UCSD-AML1 (cell line): ENCODE measurements around the gene MAN1C1.
"Not testable (repeated sequence)": the region's sequence is repeated elsewhere in the genome, so short reads cannot be mapped to it uniquely, and the experiment has no call there.

ENCODE experiments used
- DNase-seq: peaks from one replicate; lab custom pipeline; 2025; ENCODE audit not compliant: unreplicated experiment; lab: John Stamatoyannopoulos, UW

The MAN1C1 gene

GRCh38 chr1:25695090-25695770 is 78.6 kb downstream of the MAN1C1 start:
- peak; percentile 38 for DNase-seq

- DNase-seq, result no peak
Measured at GRCh38 chr1:25695771-25696311, 79.2 kb downstream of the MAN1C1 start.

GRCh38 chr1:25696643-25697042 is 80.1 kb downstream of the MAN1C1 start:
- not testable (repeated sequence) for DNase-seq

- no peak for DNase-seq
Measured at GRCh38 chr1:25697435-25698217, 81.0 kb downstream of the MAN1C1 start.

GRCh38 chr1:25698252-25698651 is 81.7 kb downstream of the MAN1C1 start:
- DNase-seq, result no peak

GRCh38 chr1:25699059-25699458 is 82.5 kb downstream of the MAN1C1 start:
- DNase-seq, result not testable (repeated sequence)

- no peak for DNase-seq
Measured at GRCh38 chr1:25699500-25700143, 83.0 kb downstream of the MAN1C1 start.

GRCh38 chr1:25700144-25700523 is 83.5 kb downstream of the MAN1C1 start:
- no peak for DNase-seq

GRCh38 chr1:25700626-25701025 is 84.0 kb downstream of the MAN1C1 start:
- no peak for DNase-seq

- no peak for DNase-seq
Measured at GRCh38 chr1:25701030-25701785, 84.6 kb downstream of the MAN1C1 start.

- no peak for DNase-seq
Measured at GRCh38 chr1:25702101-25702775, 85.6 kb downstream of the MAN1C1 start.

GRCh38 chr1:25703041-25703440 is 86.5 kb downstream of the MAN1C1 start:
- DNase-seq, result no peak

- no peak for DNase-seq
Measured at GRCh38 chr1:25703671-25704266, 87.2 kb downstream of the MAN1C1 start.

- DNase-seq, result peak; percentile 47
Measured at GRCh38 chr1:25704267-25704691, 87.7 kb downstream of the MAN1C1 start.

- DNase-seq, result no peak
Measured at GRCh38 chr1:25705699-25706098, 89.1 kb downstream of the MAN1C1 start.

GRCh38 chr1:25706146-25707089 is 89.8 kb downstream of the MAN1C1 start:
- no peak for DNase-seq

- no peak for DNase-seq
Measured at GRCh38 chr1:25707280-25708016, 90.9 kb downstream of the MAN1C1 start.
